ENCODE data around the gene CORO2B. TPM values are rescaled to one million over a fixed set of nuclear protein-coding genes. Genes with fewer than 3 reads are reported as not detected.

CORO2B gene
- polyA plus RNA-seq, 3 donors: 0.03 TPM; not detected in 2

DNA sequence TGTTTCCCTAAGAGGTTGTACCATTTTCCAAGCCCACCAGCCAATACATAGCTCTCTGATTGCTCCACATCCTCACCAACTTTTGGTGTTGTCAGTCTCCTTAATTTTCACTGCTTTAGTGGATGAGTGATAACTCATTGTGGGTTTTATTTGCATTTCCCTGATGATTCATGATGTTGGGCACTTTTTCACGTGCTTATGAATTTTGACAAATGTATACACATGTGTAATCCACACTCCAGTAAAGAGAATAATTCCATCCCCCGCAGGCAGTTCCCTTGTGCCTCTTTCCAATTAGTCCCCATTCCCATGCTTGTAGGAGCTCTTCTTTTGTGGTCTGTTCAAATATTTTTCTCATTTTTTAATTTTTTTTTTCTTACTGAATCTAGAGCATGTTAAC is 189.5 kb downstream of the CORO2B start:
- Histone ChIP-seq H3K79me2 (ENCODE audit: insufficient read depth, low read length) (no peaks in the 10 kb centered on the region), H2AFZ (ENCODE audit: insufficient read depth, low read depth, low read length, poor library complexity, severe bottlenecking) (no peak overlapping the region), H3K9ac (ENCODE audit: insufficient read depth, low read length, poor library complexity, severe bottlenecking) (no peak overlapping the region), H3K4me1 (ENCODE audit: control insufficient read depth in 1 of 2, insufficient read depth in 2 of 2, low read length in 2 of 2) (peaks cover 5 to 13% of the 10 kb centered on the region in 2 donors), H3K27ac (ENCODE audit: low read depth in 1 of 2, low read length in 2 of 2) (no peak overlapping the region), H3K4me2 (replicated peaks; ENCODE audit: extremely low read depth, low read length, poor library complexity, severe bottlenecking) (no peak overlapping the region), H4K20me1 (ENCODE audit: insufficient read depth, low read length) (no peaks in the 10 kb centered on the region), H3K27me3 (ENCODE audit: control insufficient read depth in 2 of 2, insufficient read depth in 2 of 2, low read length in 2 of 2) (no peaks in the 10 kb centered on the region), H3K4me3 (replicated peaks in 1 of 3; ENCODE audit: low read depth in 2 of 3, low read length in 3 of 3) (no peak overlapping the region), H3K36me3 (replicated peaks in 1 of 2; ENCODE audit: control insufficient read depth in 1 of 2, insufficient read depth in 2 of 2, low read length in 2 of 2) (no peaks in the 10 kb centered on the region), H3K9me3 (replicated peaks in 1 of 2; ENCODE audit: control insufficient read depth in 1 of 2, insufficient read depth in 1 of 2, low read length in 2 of 2) (no peaks in the 10 kb centered on the region)
- Mint-ChIP-seq H3K36me3 (peaks cover 0 to 2% of the 10 kb centered on the region in 2 donors), H3K27ac (no peak overlapping the region), H3K4me3 (no peak overlapping the region), H3K4me1 (peaks cover 26% of the 10 kb centered on the region), H3K9me3 (peaks cover 0 to 1% (median 0%) of the 10 kb centered on the region in 7 donors), H3K27me3 (ENCODE audit: low read depth in 3 of 3) (peaks cover 0 to 1% (median under 1%) of the 10 kb centered on the region in 3 donors)
- TF ChIP-seq, protein P1, sequence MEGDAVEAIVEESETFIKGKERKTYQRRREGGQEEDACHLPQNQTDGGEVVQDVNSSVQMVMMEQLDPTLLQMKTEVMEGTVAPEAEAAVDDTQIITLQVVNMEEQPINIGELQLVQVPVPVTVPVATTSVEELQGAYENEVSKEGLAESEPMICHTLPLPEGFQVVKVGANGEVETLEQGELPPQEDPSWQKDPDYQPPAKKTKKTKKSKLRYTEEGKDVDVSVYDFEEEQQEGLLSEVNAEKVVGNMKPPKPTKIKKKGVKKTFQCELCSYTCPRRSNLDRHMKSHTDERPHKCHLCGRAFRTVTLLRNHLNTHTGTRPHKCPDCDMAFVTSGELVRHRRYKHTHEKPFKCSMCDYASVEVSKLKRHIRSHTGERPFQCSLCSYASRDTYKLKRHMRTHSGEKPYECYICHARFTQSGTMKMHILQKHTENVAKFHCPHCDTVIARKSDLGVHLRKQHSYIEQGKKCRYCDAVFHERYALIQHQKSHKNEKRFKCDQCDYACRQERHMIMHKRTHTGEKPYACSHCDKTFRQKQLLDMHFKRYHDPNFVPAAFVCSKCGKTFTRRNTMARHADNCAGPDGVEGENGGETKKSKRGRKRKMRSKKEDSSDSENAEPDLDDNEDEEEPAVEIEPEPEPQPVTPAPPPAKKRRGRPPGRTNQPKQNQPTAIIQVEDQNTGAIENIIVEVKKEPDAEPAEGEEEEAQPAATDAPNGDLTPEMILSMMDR (IDR thresholded peaks at IDR 0.05): no peak
- intact Hi-C loops (cut with micrococcal nuclease): no loop called here
- no CpG with 5 or more reads among the region's 2 CpGs for WGBS (ENCODE audit: insufficient coverage)
- DNase-seq: peak in 2 of 3 donors; percentile 41 to 68

DNA sequence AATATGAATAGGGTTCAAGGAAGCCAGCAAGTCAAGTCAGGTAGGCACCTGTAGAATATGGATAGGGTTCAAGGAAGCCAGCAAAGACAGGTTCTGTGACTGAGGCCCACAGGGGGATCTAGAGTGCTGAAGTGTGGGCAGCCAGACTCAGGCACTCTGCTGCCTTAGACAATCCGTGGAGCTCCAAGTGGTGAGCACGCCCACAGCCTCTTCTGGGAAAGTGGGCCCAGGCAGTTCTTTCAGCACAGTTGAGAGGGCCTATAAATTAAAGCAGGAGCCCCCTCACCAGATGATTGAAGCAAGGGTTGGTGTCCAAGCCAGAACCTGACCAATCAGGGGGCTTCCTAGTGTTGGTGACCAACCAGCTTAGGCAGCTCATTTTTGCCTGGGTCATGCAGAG is 190.9 kb downstream of the CORO2B start:
- WGBS (ENCODE audit: insufficient coverage): 100% methylated on average over 2 of the region's 2 CpGs
- TF ChIP-seq, protein P1 (IDR thresholded peaks at IDR 0.05): no peak
- Mint-ChIP-seq H3K4me1 (peaks cover 27% of the 10 kb centered on the region), H3K27me3 (ENCODE audit: low read depth in 3 of 3) (peaks cover 0 to 2% (median 1%) of the 10 kb centered on the region in 3 donors), H3K9me3 (peaks cover 6 to 9% (median 8%) of the 10 kb centered on the region in 7 donors), H3K27ac (peak overlapping the region in 1 of 7 donors; percentile 46), H3K4me3 (no peak overlapping the region), H3K36me3 (peaks cover 4 to 6% of the 10 kb centered on the region in 2 donors)
- Histone ChIP-seq H2AFZ (ENCODE audit: insufficient read depth, low read depth, low read length, poor library complexity, severe bottlenecking) (no peak overlapping the region), H3K9me3 (replicated peaks in 1 of 2; ENCODE audit: control insufficient read depth in 1 of 2, insufficient read depth in 1 of 2, low read length in 2 of 2) (peaks cover 6 to 7% of the 10 kb centered on the region in 2 donors), H3K27ac (ENCODE audit: low read depth in 1 of 2, low read length in 2 of 2) (no peak overlapping the region), H3K4me3 (replicated peaks in 1 of 3; ENCODE audit: low read depth in 2 of 3, low read length in 3 of 3) (no peak overlapping the region), H3K4me2 (replicated peaks; ENCODE audit: extremely low read depth, low read length, poor library complexity, severe bottlenecking) (no peak overlapping the region), H3K4me1 (ENCODE audit: control insufficient read depth in 1 of 2, insufficient read depth in 2 of 2, low read length in 2 of 2) (peaks cover 5 to 13% of the 10 kb centered on the region in 2 donors), H3K36me3 (replicated peaks in 1 of 2; ENCODE audit: control insufficient read depth in 1 of 2, insufficient read depth in 2 of 2, low read length in 2 of 2) (no peaks in the 10 kb centered on the region), H3K9ac (ENCODE audit: insufficient read depth, low read length, poor library complexity, severe bottlenecking) (no peak overlapping the region), H3K79me2 (ENCODE audit: insufficient read depth, low read length) (no peaks in the 10 kb centered on the region), H3K27me3 (ENCODE audit: control insufficient read depth in 2 of 2, insufficient read depth in 2 of 2, low read length in 2 of 2) (no peaks in the 10 kb centered on the region), H4K20me1 (ENCODE audit: insufficient read depth, low read length) (no peaks in the 10 kb centered on the region)
- no peak for DNase-seq
- intact Hi-C loops (cut with micrococcal nuclease): no loop called here

Data from CD14-positive monocyte (primary cell).